Spleen (tissue), 7 donors: ENCODE measurements around the gene SCRN1.

Source experiments
- CTCF ChIP-seq, 11 experiments: fragments of 200-600 bp in 7 of 11; fragments of 450-650 bp in 4 of 11; sonication (generic) in 4 of 11; IDR thresholded peaks in 8 of 11; conservative IDR thresholded peaks in 3 of 11; 1 replicate in 7 of 11; 2 replicates in 4 of 11; pipeline versions ENCODE4 v1.4.0 to v1.8.0; 2016 to 2021; ENCODE audit warnings: antibody characterized with exemption in 11 of 11, inconsistent platforms in 4 of 11, mild to moderate bottlenecking in 1 of 11
- POLR2A ChIP-seq, 3 donors: fragments of 450-650 bp; IDR thresholded peaks; one replicate each; pipeline ENCODE4 v1.5.1; 2017; ENCODE audit warnings: antibody characterized with exemption in 3 of 3, mild to moderate bottlenecking in 1 of 3
- donor health status: DM: no; HTN: no; CAD: no; lungs with moderate emphysema.
- donor health status: DM: no; HTN: no; CAD: no.
- donor health status: DM: no; HTN: no; CAD: no.

DNA sequence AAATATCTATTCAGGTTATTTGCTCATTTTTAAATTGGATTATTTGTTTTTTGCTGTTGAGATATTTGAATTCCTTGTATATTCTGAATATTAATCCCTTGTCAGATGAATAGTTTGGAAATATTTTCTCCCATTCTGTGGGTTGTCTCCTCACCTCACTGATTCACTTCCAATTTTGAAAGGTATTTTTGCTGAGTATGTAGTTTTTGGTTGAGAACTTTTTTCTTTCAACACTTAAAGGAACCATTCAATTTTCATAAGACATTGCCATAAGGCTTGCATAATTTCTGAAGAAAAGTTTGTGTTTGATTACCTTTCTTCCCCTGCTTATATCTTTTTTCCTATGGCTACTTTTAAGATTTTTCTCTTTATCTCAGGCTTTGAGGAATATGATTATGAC, 8.9 kb upstream of the SCRN1 start:
- no peak for TF ChIP-seq CTCF (IDR thresholded peaks at IDR 0.05 in 8 of 11, conservative IDR thresholded peaks at IDR 0.05 in 3 of 11)
- TF ChIP-seq POLR2A (IDR thresholded peaks at IDR 0.05), result no peak
